MCF 10A (cell line): ENCODE measurements around the gene ARNT2. TPM values are rescaled to one million over a fixed set of nuclear protein-coding genes. Genes with fewer than 3 reads are reported as not detected.

Experiments used
- BruUV-seq: library from RNA; stranded (reverse); fragments of 400-500 nt; replicated peaks from 2 replicates; lab custom pipeline; 2021; lab: Mats Ljungman, UMichigan
- CTCF ChIA-PET: fragments of 300-600 bp; sonication (Branson Sonifier 250); formaldehyde crosslinking; extraction: SDS; loops from one replicate; lab custom pipeline; 2021; ENCODE audit warnings: antibody characterized with exemption, inconsistent platforms; lab: Yijun Ruan, JAX
- POLR2A ChIA-PET: fragments of 300-600, 350-650 bp; sonication (Branson Sonifier 250); formaldehyde crosslinking; extraction: SDS; loops from one replicate; lab custom pipeline; 2020; ENCODE audit warnings: antibody characterized with exemption, inconsistent platforms; lab: Yijun Ruan, JAX
- DNase-seq: peaks from one replicate; pipeline ENCODE4 v3.0.0-alpha.2; 2018; ENCODE audit not compliant: unreplicated experiment
- H3K27ac Mint-ChIP-seq: one replicate; pipeline ENCODE4 v1.8.0; 2022; ENCODE audit warnings: mild to moderate bottlenecking, low read depth, mixed read lengths; ENCODE audit not compliant: unreplicated experiment
- H3K27me3 Mint-ChIP-seq: one replicate; pipeline ENCODE4 v1.8.0; 2022; ENCODE audit warnings: mixed read lengths; ENCODE audit not compliant: insufficient read depth, unreplicated experiment
- H3K36me3 Mint-ChIP-seq: one replicate; pipeline ENCODE4 v1.8.0; 2022; ENCODE audit warnings: mild to moderate bottlenecking, moderate library complexity, mixed read lengths; ENCODE audit not compliant: insufficient read depth, unreplicated experiment
- H3K4me1 Mint-ChIP-seq: one replicate; pipeline ENCODE4 v1.8.0; 2022; ENCODE audit warnings: mixed read lengths; ENCODE audit not compliant: insufficient read depth, unreplicated experiment
- H3K4me3 Mint-ChIP-seq: one replicate; pipeline ENCODE4 v1.8.0; 2022; ENCODE audit warnings: mild to moderate bottlenecking, moderate library complexity, mixed read lengths; ENCODE audit not compliant: unreplicated experiment
- H3K9me3 Mint-ChIP-seq: one replicate; pipeline ENCODE4 v1.8.0; 2022; ENCODE audit warnings: mixed read lengths; ENCODE audit not compliant: unreplicated experiment
- CTCF ChIP-seq: fragments of 200-600 bp; IDR thresholded peaks from one replicate; pipeline ENCODE4 v1.8.0; 2022; ENCODE audit warnings: antibody characterized with exemption, mild to moderate bottlenecking; ENCODE audit not compliant: unreplicated experiment
- intact Hi-C: fragments of 100-400 bp; cut with micrococcal nuclease; formaldehyde crosslinking; loops from 2 replicates; pipeline ENCODE4 v1.14.1; 2022
- total RNA-seq: library from RNA; stranded (reverse); gene quantifications from 2 replicates; pipeline ENCODE4 v1.2.3, GENCODE V29; 2022

ARNT2 gene
- total RNA-seq, 1 experiment from 2014 or later = 1.6 TPM

DNA sequence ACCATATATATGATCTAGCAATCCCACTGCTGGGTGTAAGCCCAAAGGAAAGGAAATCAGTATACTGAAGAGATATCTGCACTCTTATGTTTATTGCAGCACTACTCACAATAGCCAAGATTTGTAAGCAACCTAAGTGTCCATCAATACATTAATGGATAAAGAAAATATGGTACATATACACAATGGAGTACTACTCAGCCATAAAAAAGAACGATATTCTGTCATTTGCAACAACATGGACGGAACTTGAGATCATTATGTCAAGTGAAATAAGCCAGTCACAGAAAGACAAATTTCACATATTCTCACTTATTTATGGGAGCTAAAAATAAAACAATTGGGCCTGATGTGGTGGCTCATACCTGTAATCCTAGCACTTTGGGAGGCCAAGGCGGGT is 21.9 kb upstream of the ARNT2 start:
- H3K9me3 Mint-ChIP-seq = no peaks in the 10 kb centered on the region
- H3K36me3 Mint-ChIP-seq = no peaks in the 10 kb centered on the region
- H3K4me1 Mint-ChIP-seq = no peaks in the 10 kb centered on the region
- no peak overlapping the region for H3K27ac Mint-ChIP-seq
- peaks cover 43% of the 10 kb centered on the region for H3K27me3 Mint-ChIP-seq
- ChIA-PET CTCF (interaction anchor here (0.6 to 0.7 kb wide), 2 partner anchors 173 to 1103 kb away, joined by 3 read pairs; no protein-coding TSS in a partner anchor), POLR2A (no interaction called here)
- BruUV-seq = no TSS peak
- no peak for TF ChIP-seq CTCF
- no peak overlapping the region for H3K4me3 Mint-ChIP-seq
- no peak for DNase-seq
- intact Hi-C loops = no loop called here

DNA sequence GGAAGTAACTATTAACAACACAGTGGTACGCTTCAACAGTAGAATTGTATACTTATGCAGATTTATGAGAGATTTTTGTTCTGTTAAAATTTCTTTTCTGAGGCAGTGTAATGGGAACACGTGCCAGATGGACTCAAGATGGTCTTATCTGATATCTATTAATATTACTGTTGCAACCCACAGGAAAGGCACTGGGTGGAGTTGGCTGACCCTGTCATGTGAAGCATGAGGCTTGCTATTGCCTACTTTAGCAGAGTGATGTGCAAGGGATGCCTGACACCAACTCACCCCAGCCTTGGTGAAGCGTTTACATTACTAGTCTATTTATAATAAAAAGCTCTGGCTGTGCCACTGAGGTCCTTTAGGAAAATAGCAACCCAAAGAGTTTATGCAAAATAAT is 19.8 kb upstream of the ARNT2 start:
- POLR2A ChIA-PET = no interaction called here
- intact Hi-C loops = no loop called here

DNA sequence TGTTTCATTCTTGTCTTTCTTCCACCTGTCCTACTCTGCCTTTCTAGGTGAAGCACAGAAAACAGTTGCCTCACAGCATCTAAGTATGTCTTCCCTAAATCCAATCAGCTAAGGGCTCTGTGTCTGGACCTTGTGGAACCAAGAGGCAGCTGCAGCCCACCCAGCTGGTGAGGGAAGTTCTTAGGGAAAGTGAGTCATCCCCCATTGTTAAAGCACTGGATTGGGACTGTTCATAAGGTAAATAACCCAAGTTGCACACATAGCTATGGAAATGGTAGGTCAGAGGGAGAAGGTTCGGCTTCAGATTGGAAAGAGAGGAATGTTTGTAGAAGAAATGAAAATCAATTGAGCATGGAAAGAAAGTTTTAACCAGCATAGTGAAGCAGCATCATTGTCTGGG is 18.0 kb upstream of the ARNT2 start:
- H3K9me3 Mint-ChIP-seq = no peaks in the 10 kb centered on the region
- no peak for DNase-seq
- H3K4me3 Mint-ChIP-seq = no peak overlapping the region
- ChIA-PET CTCF (interaction anchor here (0.9 kb wide), 1 partner anchor 33 kb away, joined by 5 read pairs; no protein-coding TSS in a partner anchor), POLR2A (interaction anchor here (0.6 kb wide), 1 partner anchor 43 kb away, joined by 3 read pairs; no protein-coding TSS in a partner anchor)
- intact Hi-C loops = no loop called here
- H3K36me3 Mint-ChIP-seq = no peaks in the 10 kb centered on the region
- no TSS peak for BruUV-seq
- no peaks in the 10 kb centered on the region for H3K4me1 Mint-ChIP-seq
- H3K27me3 Mint-ChIP-seq = peaks cover 11% of the 10 kb centered on the region
- no peak for TF ChIP-seq CTCF
- H3K27ac Mint-ChIP-seq = no peak overlapping the region

More for the DNA sequence above, 19.8 kb upstream of the ARNT2 start:
- CTCF ChIA-PET = no interaction called here
- no peak for TF ChIP-seq CTCF
- Mint-ChIP-seq H3K27me3 (peaks cover 26% of the 10 kb centered on the region), H3K4me3 (no peak overlapping the region), H3K36me3 (no peaks in the 10 kb centered on the region), H3K27ac (no peak overlapping the region), H3K4me1 (no peaks in the 10 kb centered on the region), H3K9me3 (no peaks in the 10 kb centered on the region)
- no peak for DNase-seq
- BruUV-seq = no TSS peak

DNA sequence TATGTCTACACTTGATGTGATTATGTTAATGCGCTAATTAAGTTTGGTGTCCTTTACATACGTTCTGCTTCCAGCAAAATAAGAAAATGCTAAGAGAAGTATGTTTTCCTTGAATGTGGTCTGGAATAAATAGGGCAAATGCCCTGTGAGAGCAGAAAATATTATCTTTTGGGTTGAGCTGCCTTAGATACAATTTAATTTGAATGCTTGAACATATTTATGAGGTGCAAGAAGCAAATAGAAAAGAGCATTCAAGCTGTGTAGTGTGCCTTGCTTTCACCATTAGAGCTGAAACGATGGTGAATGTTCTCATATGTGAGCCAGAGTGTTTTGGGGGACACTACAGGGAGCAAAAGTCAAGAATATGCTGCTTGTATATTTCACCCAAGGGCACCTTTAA is 15.9 kb upstream of the ARNT2 start:
- H3K27ac Mint-ChIP-seq = no peak overlapping the region
- CTCF ChIA-PET = interaction anchor here (1.0 kb wide), 1 partner anchor 31 kb away, joined by 4 read pairs; no protein-coding TSS in a partner anchor
- H3K4me1 Mint-ChIP-seq = no peaks in the 10 kb centered on the region
- H3K27me3 Mint-ChIP-seq = peaks cover 11% of the 10 kb centered on the region
- BruUV-seq = no TSS peak
- H3K36me3 Mint-ChIP-seq = no peaks in the 10 kb centered on the region
- no peak overlapping the region for H3K4me3 Mint-ChIP-seq
- POLR2A ChIA-PET = interaction anchor here (0.8 kb wide), 1 partner anchor 17 kb away, joined by 3 read pairs; no protein-coding TSS in a partner anchor
- DNase-seq = no peak
- TF ChIP-seq CTCF = no peak
- no peaks in the 10 kb centered on the region for H3K9me3 Mint-ChIP-seq
- intact Hi-C loops = no loop called here
